ENCODE data around the gene CTXND1.

Gene CTXND1

DNA sequence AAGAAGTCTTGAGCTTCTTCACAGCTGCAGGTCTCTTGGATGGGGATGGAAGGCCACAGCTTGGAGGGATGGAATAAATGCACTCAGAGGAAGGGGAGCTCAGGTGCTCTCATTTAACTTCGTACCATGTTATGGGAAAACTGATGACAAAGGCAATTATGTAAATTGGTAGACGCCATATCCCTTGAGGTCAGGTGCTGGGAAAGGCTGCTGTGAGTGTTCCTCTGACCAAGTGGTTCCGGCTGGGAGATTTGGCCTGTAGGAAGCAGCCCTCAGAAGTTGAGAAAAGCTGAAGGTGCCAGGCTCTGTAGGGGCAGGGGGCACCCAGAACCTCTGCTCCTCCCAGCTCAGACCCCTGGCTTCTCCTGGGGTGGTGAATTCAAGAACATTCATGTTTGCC, 52.1 kb downstream of the CTXND1 start:
- Histone ChIP-seq H3K36me3 (ENCODE audit: control insufficient read depth in 2 of 2, insufficient read depth in 1 of 2, low read length in 2 of 2) (no peaks in the 10 kb centered on the region), H3K9me3 (ENCODE audit: control insufficient read depth, insufficient read depth, low read depth, low read length) (no peaks in the 10 kb centered on the region), H3K4me3 (ENCODE audit: low read depth, low read length) (no peak overlapping the region), H3K27ac (ENCODE audit: extremely low read depth, low read depth, low read length) (no peak overlapping the region), H3K4me1 (ENCODE audit: control insufficient read depth, insufficient read depth, low read length) (no peaks in the 10 kb centered on the region)
- TF ChIP-seq EGR2 (tag by site-specific recombination; IDR thresholded peaks at IDR 0.05; ENCODE audit: low read depth) = no peak
- TF ChIP-seq ZNF37A (tag by site-specific recombination; IDR thresholded peaks at IDR 0.05) = no peak
- TF ChIP-seq ZNF776 (tag by site-specific recombination; IDR thresholded peaks at IDR 0.05; ENCODE audit: borderline replicate concordance) = no peak
- no peak for TF ChIP-seq ZBTB21 (tag by site-specific recombination; IDR thresholded peaks at IDR 0.05)
- TF ChIP-seq ZNF707 (tag by site-specific recombination; IDR thresholded peaks at IDR 0.05) = no peak
- TF ChIP-seq ZNF768 (tag by site-specific recombination; IDR thresholded peaks at IDR 0.05) = no peak
- TF ChIP-seq ZNF518A (tag by site-specific recombination; conservative IDR thresholded peaks at IDR 0.05; ENCODE audit: low read depth) = no peak
- TF ChIP-seq ZNF791 (tag by site-specific recombination; IDR thresholded peaks at IDR 0.05) = no peak
- CTCF ChIA-PET = interaction anchor here (0.6 kb wide), 1 partner anchor 386 kb away, joined by 3 read pairs; no protein-coding TSS in a partner anchor
- POLR2A ChIA-PET = no interaction called here

GRCh38 chr15:80199366-80199765, 52.6 kb downstream of the CTXND1 start:
- Histone ChIP-seq H3K4me1 (ENCODE audit: control insufficient read depth, insufficient read depth, low read length) (no peaks in the 10 kb centered on the region), H3K36me3 (ENCODE audit: control insufficient read depth in 2 of 2, insufficient read depth in 1 of 2, low read length in 2 of 2) (no peaks in the 10 kb centered on the region), H3K27ac (ENCODE audit: extremely low read depth, low read depth, low read length) (no peak overlapping the region), H3K4me3 (ENCODE audit: low read depth, low read length) (no peak overlapping the region), H3K9me3 (ENCODE audit: control insufficient read depth, insufficient read depth, low read depth, low read length) (no peaks in the 10 kb centered on the region)
- CTCF ChIA-PET = interaction anchor here (0.6 kb wide), 1 partner anchor 386 kb away, joined by 3 read pairs; no protein-coding TSS in a partner anchor
- POLR2A ChIA-PET = no interaction called here
- TF ChIP-seq ZNF146 (tag by site-specific recombination; IDR thresholded peaks at IDR 0.05) = no peak
- no peak for TF ChIP-seq KLF9 (tag by site-specific recombination; IDR thresholded peaks at IDR 0.05; ENCODE audit: low read depth)
- no peak for TF ChIP-seq ZBTB20 (tag by site-specific recombination; IDR thresholded peaks at IDR 0.05)
- no peak for TF ChIP-seq KLF10 (tag by site-specific recombination; IDR thresholded peaks at IDR 0.05)
- no peak for TF ChIP-seq ZBTB1 (tag by site-specific recombination; IDR thresholded peaks at IDR 0.05)

DNA sequence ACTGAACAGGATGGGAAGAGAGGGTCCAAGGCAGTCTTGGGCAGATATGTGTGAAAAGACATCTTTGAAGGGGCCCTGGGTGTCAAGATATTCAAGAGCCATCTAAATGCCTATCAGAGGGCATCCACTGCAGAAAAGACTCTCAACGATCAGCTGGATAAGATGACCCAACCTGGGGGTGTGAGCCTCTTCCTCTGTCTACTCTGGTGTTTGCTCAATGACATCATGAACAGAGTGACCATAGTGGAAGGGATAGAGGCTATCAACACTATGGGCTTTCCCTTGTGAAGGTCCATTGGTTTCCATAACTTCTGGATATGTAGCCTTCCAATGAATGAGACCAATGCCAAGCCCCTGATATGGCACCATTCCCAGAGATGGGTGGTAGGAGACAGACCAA, 57.1 kb downstream of the CTXND1 start:
- Histone ChIP-seq H3K36me3 (ENCODE audit: control insufficient read depth in 2 of 2, insufficient read depth in 1 of 2, low read length in 2 of 2) (no peaks in the 10 kb centered on the region), H3K27ac (ENCODE audit: extremely low read depth, low read depth, low read length) (no peak overlapping the region), H3K4me1 (ENCODE audit: control insufficient read depth, insufficient read depth, low read length) (no peaks in the 10 kb centered on the region), H3K4me3 (ENCODE audit: low read depth, low read length) (no peak overlapping the region), H3K9me3 (ENCODE audit: control insufficient read depth, insufficient read depth, low read depth, low read length) (no peaks in the 10 kb centered on the region)
- ChIA-PET POLR2A (no interaction called here), CTCF (no interaction called here)
- TF ChIP-seq ZNF239 (tag by site-specific recombination; IDR thresholded peaks at IDR 0.05) (no peak), GLIS2 (tag by site-specific recombination; IDR thresholded peaks at IDR 0.05) (no peak), ZNF19 (tag by site-specific recombination; IDR thresholded peaks at IDR 0.05; ENCODE audit: low read depth) (no peak), ZNF677 (tag by site-specific recombination; IDR thresholded peaks at IDR 0.05) (no peak)

Data from HEK293 (cell line).